Measurements from ENCODE around the gene DOK6. TPM values are rescaled to one million over a fixed set of nuclear protein-coding genes. Genes with fewer than 3 reads are reported as not detected.

The DOK6 gene
- total and polyA plus RNA-seq, 2 donors (not counting 3 experiments of a cell fraction or from before 2014, with no cell fraction given): under 0.01 TPM; not detected in 1

DNA sequence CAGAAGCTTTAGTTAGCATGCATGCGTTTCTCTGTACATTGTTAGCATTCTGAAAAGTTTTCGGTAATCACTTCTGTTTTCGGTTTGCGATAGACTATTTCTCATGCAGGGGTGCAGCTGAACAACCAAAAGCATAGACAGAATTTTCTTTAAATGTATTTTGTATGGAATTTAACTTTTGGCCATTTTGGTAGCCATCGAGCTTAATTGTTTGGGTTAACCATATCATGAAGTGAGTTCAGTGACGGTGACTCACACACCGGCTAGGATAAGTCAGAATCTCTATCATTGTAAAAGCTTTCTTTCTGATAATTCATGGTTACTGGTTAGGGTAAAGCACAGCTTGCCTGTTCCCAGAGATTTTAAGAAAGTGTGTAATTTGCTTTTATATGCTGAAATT is 439.8 kb downstream of the DOK6 start:
- H3K9ac ChIP-seq (replicated peaks; ENCODE audit: extremely low read depth, insufficient read depth, low read length): no peak overlapping the region
- FAIRE-seq (no peak), DNase-seq (ENCODE audit: low read depth, low spot score) (no peak)
- H3K4me3 ChIP-seq (replicated peaks in 1 of 3; ENCODE audit: insufficient read depth in 1 of 3, low read depth in 1 of 3, low read length in 3 of 3): no peak overlapping the region
- ChIA-PET POLR2A (no interaction called here), CTCF (interaction anchor here (1.1 to 1.5 kb wide), 2 partner anchors 9 to 994 kb away, joined by 3 to 8 read pairs; no protein-coding TSS in a partner anchor)
- dilution Hi-C loops (cut with MboI; ENCODE audit: extremely low pct_ligation_motif_present, low sequenced_read_pairs) (no loop called here), intact Hi-C loops (cut with micrococcal nuclease) (no loop called here)
- no peak overlapping the region for H3K4me2 ChIP-seq (ENCODE audit: insufficient read depth, low read length)
- no peaks in the 10 kb centered on the region for H3K9me3 ChIP-seq (replicated peaks; ENCODE audit: control insufficient read depth, insufficient read depth, low read length)
- no peaks in the 10 kb centered on the region for H4K20me1 ChIP-seq (replicated peaks; ENCODE audit: control insufficient read depth, extremely low read depth, insufficient read depth, low read length)
- no TSS peak for BruUV-seq (replicated peaks)
- H3K36me3 ChIP-seq (ENCODE audit: control insufficient read depth in 2 of 2, extremely low read depth in 1 of 2, insufficient read depth in 2 of 2, low read length in 2 of 2): no peaks in the 10 kb centered on the region
- no peaks in the 10 kb centered on the region for H3K9me1 ChIP-seq (replicated peaks; ENCODE audit: control insufficient read depth, extremely low read depth, insufficient read depth, low read length)
- no peak overlapping the region for H3K27ac ChIP-seq (ENCODE audit: insufficient read depth, low read depth, low read length)
- H3K4me1 ChIP-seq (ENCODE audit: control insufficient read depth, extremely low read depth, insufficient read depth, low read length): no peaks in the 10 kb centered on the region
- TF ChIP-seq FOS (IDR thresholded peaks at IDR 0.05; ENCODE audit: borderline replicate concordance, insufficient read depth, low read length) (no peak), MAX (IDR thresholded peaks at IDR 0.05; ENCODE audit: insufficient read depth, insufficient read length) (no peak), POLR2AphosphoS5 (IDR thresholded peaks at IDR 0.05; ENCODE audit: insufficient read depth, low read depth, low read length) (no peak)
- no peak overlapping the region for H2AFZ ChIP-seq (ENCODE audit: low read depth, low read length)
- H3K27me3 ChIP-seq (ENCODE audit: control insufficient read depth in 2 of 2, insufficient read depth in 2 of 2, low read length in 2 of 2): no peaks in the 10 kb centered on the region
- no peaks in the 10 kb centered on the region for H3K79me2 ChIP-seq (ENCODE audit: control insufficient read depth, insufficient read depth, low read length)

DNA sequence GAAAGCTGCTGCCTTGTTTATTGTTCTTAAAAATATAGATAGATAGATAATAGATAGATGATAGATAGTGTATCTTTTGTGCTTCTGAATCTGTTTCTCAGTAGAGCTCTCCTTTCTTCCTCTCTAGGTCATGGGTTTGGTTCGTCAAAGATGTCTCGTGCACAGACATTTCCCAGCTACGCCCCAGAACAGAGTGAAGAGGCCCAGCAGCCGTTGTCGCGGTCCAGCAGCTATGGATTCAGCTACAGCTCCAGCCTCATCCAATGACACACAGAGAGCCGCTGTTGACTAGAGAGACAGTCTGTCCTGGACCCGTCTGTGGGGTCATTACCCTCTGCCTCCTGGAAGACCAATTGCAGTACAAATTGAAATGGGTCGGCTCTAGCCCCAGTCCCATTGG is 440.4 kb downstream of the DOK6 start:
- H3K4me3 ChIP-seq (replicated peaks in 1 of 3; ENCODE audit: insufficient read depth in 1 of 3, low read depth in 1 of 3, low read length in 3 of 3): no peak overlapping the region
- intact Hi-C loops (cut with micrococcal nuclease): no loop called here
- H2AFZ ChIP-seq (ENCODE audit: low read depth, low read length): no peak overlapping the region
- ChIA-PET CTCF (interaction anchor here (0.8 to 1.5 kb wide), 2 partner anchors 9 to 11 kb away, joined by 3 to 8 read pairs; no protein-coding TSS in a partner anchor), POLR2A (no interaction called here)
- no peak for DNase-seq (ENCODE audit: low read depth, low spot score)
- H3K4me2 ChIP-seq (ENCODE audit: insufficient read depth, low read length): no peak overlapping the region
- H3K9me1 ChIP-seq (replicated peaks; ENCODE audit: control insufficient read depth, extremely low read depth, insufficient read depth, low read length): no peaks in the 10 kb centered on the region
- no peak for FAIRE-seq
- H3K27me3 ChIP-seq (ENCODE audit: control insufficient read depth in 2 of 2, insufficient read depth in 2 of 2, low read length in 2 of 2): no peaks in the 10 kb centered on the region
- no peaks in the 10 kb centered on the region for H3K36me3 ChIP-seq (ENCODE audit: control insufficient read depth in 2 of 2, extremely low read depth in 1 of 2, insufficient read depth in 2 of 2, low read length in 2 of 2)
- TF ChIP-seq, protein P1, sequence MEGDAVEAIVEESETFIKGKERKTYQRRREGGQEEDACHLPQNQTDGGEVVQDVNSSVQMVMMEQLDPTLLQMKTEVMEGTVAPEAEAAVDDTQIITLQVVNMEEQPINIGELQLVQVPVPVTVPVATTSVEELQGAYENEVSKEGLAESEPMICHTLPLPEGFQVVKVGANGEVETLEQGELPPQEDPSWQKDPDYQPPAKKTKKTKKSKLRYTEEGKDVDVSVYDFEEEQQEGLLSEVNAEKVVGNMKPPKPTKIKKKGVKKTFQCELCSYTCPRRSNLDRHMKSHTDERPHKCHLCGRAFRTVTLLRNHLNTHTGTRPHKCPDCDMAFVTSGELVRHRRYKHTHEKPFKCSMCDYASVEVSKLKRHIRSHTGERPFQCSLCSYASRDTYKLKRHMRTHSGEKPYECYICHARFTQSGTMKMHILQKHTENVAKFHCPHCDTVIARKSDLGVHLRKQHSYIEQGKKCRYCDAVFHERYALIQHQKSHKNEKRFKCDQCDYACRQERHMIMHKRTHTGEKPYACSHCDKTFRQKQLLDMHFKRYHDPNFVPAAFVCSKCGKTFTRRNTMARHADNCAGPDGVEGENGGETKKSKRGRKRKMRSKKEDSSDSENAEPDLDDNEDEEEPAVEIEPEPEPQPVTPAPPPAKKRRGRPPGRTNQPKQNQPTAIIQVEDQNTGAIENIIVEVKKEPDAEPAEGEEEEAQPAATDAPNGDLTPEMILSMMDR (IDR thresholded peaks at IDR 0.05; ENCODE audit: extremely low read depth in 1 of 2, insufficient read depth in 1 of 2, low read depth in 1 of 2, low read length in 2 of 2): no peak
- TF ChIP-seq GATA2 (IDR thresholded peaks at IDR 0.05; ENCODE audit: insufficient read depth, insufficient read length, low read depth, low read length) (no peak), POLR2A (IDR thresholded peaks at IDR 0.05; ENCODE audit: low read depth, low read length) (no peak), MAX (IDR thresholded peaks at IDR 0.05; ENCODE audit: insufficient read depth, insufficient read length) (no peak), MYC (IDR thresholded peaks at IDR 0.05; ENCODE audit: low read depth, low read length) (no peak), JUN (IDR thresholded peaks at IDR 0.05; ENCODE audit: borderline replicate concordance, insufficient read depth, insufficient read length, low read depth) (no peak), POLR2AphosphoS5 (IDR thresholded peaks at IDR 0.05; ENCODE audit: insufficient read depth, low read depth, low read length) (no peak), FOS (IDR thresholded peaks at IDR 0.05; ENCODE audit: borderline replicate concordance, insufficient read depth, low read length) (no peak), EZH2 (IDR thresholded peaks at IDR 0.05; ENCODE audit: borderline replicate concordance, low read depth, low read length, severe bottlenecking) (no peak)
- H3K9me3 ChIP-seq (replicated peaks; ENCODE audit: control insufficient read depth, insufficient read depth, low read length): no peaks in the 10 kb centered on the region
- dilution Hi-C loops (cut with MboI; ENCODE audit: extremely low pct_ligation_motif_present, low sequenced_read_pairs): no loop called here
- no peak overlapping the region for H3K27ac ChIP-seq (ENCODE audit: insufficient read depth, low read depth, low read length)
- no peaks in the 10 kb centered on the region for H3K79me2 ChIP-seq (ENCODE audit: control insufficient read depth, insufficient read depth, low read length)
- H3K9ac ChIP-seq (replicated peaks; ENCODE audit: extremely low read depth, insufficient read depth, low read length): no peak overlapping the region
- no TSS peak for BruUV-seq (replicated peaks)
- no peaks in the 10 kb centered on the region for H4K20me1 ChIP-seq (replicated peaks; ENCODE audit: control insufficient read depth, extremely low read depth, insufficient read depth, low read length)
- no peaks in the 10 kb centered on the region for H3K4me1 ChIP-seq (ENCODE audit: control insufficient read depth, extremely low read depth, insufficient read depth, low read length)

Data from endothelial cell of umbilical vein (primary cell).